KMS-11 (cell line): ENCODE measurements around the gene GRPR.

Source experiments
- H2AFZ ChIP-seq: fragments of 200-600 bp; sonication (generic); 2 replicates; pipeline ENCODE4 v1.6.1; 2016; ENCODE audit warnings: antibody characterized with exemption, mixed run types, low read depth
- H3K27ac ChIP-seq: fragments of 200-600 bp; sonication (generic); 2 replicates; pipeline ENCODE4 v1.6.1; 2016; ENCODE audit warnings: mild to moderate bottlenecking, mixed run types
- H3K27me3 ChIP-seq: fragments of 200-600 bp; sonication (generic); 2 replicates; pipeline ENCODE4 v1.6.1; 2017; ENCODE audit warnings: mild to moderate bottlenecking, low read depth, mixed run types, moderate library complexity; ENCODE audit not compliant: insufficient read depth
- H3K36me3 ChIP-seq: fragments of 200-600 bp; sonication (generic); 2 replicates; pipeline ENCODE4 v1.6.1; 2017; ENCODE audit warnings: mild to moderate bottlenecking, mixed run types; ENCODE audit not compliant: insufficient read depth
- H3K4me1 ChIP-seq: fragments of 200-600 bp; sonication (generic); 2 replicates; pipeline ENCODE4 v1.6.1; 2016; ENCODE audit warnings: mild to moderate bottlenecking, low read depth, mixed run types; ENCODE audit not compliant: poor library complexity, severe bottlenecking
- H3K4me2 ChIP-seq: fragments of 200-600 bp; sonication (generic); 2 replicates; pipeline ENCODE4 v1.7.0; 2016; ENCODE audit warnings: mild to moderate bottlenecking, mixed run types
- H3K4me3 ChIP-seq: fragments of 200-600 bp; sonication (generic); IDR thresholded peaks from 2 replicates; pipeline ENCODE4 v1.6.1; 2017; ENCODE audit warnings: low read depth, low read length, mixed read lengths; ENCODE audit not compliant: insufficient read depth
- H3K79me2 ChIP-seq: fragments of 200-600 bp; sonication (generic); 2 replicates; pipeline ENCODE4 v1.6.1; 2016; ENCODE audit warnings: low read depth, mixed run types; ENCODE audit not compliant: insufficient read depth
- H3K9ac ChIP-seq: fragments of 200-600 bp; sonication (generic); 2 replicates; pipeline ENCODE4 v1.6.1; 2016; ENCODE audit warnings: mild to moderate bottlenecking, mixed run types
- H4K20me1 ChIP-seq: fragments of 200-600 bp; sonication (generic); 2 replicates; pipeline ENCODE4 v1.6.1; 2016; ENCODE audit warnings: mild to moderate bottlenecking, mixed run types; ENCODE audit not compliant: insufficient read depth
- CTCF ChIP-seq: fragments of 200-600 bp; sonication (generic); conservative IDR thresholded peaks from 2 replicates; pipeline ENCODE4 v1.6.1; 2017; ENCODE audit warnings: low read depth, mild to moderate bottlenecking, antibody characterized with exemption, low read length, moderate library complexity, mixed read lengths

The GRPR gene

GRCh38 chrX:16081357-16081756 is 42.0 kb upstream of the GRPR start:
- no peaks in the 10 kb centered on the region for H3K4me1 ChIP-seq
- H3K4me3 ChIP-seq, result no peak overlapping the region
- no peaks in the 10 kb centered on the region for H3K36me3 ChIP-seq
- H3K4me2 ChIP-seq, result no peak overlapping the region
- H4K20me1 ChIP-seq, result no peaks in the 10 kb centered on the region
- no peak overlapping the region for H3K9ac ChIP-seq
- H3K27ac ChIP-seq, result no peak overlapping the region
- H2AFZ ChIP-seq, result no peak overlapping the region
- H3K27me3 ChIP-seq, result no peaks in the 10 kb centered on the region
- no peak for TF ChIP-seq CTCF
- H3K79me2 ChIP-seq, result no peaks in the 10 kb centered on the region

- Histone ChIP-seq H3K4me3 (no peak overlapping the region), H3K27me3 (no peaks in the 10 kb centered on the region), H4K20me1 (no peaks in the 10 kb centered on the region), H3K4me2 (no peak overlapping the region), H3K36me3 (no peaks in the 10 kb centered on the region), H3K27ac (no peak overlapping the region), H3K9ac (no peak overlapping the region), H3K79me2 (no peaks in the 10 kb centered on the region), H3K4me1 (no peaks in the 10 kb centered on the region), H2AFZ (no peak overlapping the region)
- TF ChIP-seq CTCF, result no peak
Measured at GRCh38 chrX:16082470-16083085, 40.8 kb upstream of the GRPR start.

GRCh38 chrX:16087076-16087475 is 36.3 kb upstream of the GRPR start:
- no peak for TF ChIP-seq CTCF
- Histone ChIP-seq H3K4me1 (no peaks in the 10 kb centered on the region), H3K9ac (no peak overlapping the region), H3K36me3 (no peaks in the 10 kb centered on the region), H3K27ac (no peak overlapping the region), H3K79me2 (no peaks in the 10 kb centered on the region), H3K4me2 (no peak overlapping the region), H3K4me3 (no peak overlapping the region), H4K20me1 (no peaks in the 10 kb centered on the region), H3K27me3 (no peaks in the 10 kb centered on the region), H2AFZ (no peak overlapping the region)

GRCh38 chrX:16089086-16089485 is 34.3 kb upstream of the GRPR start:
- H3K79me2 ChIP-seq, result no peaks in the 10 kb centered on the region
- H3K9ac ChIP-seq, result no peak overlapping the region
- H3K27ac ChIP-seq, result no peak overlapping the region
- no peak overlapping the region for H3K4me2 ChIP-seq
- no peaks in the 10 kb centered on the region for H3K4me1 ChIP-seq
- no peak overlapping the region for H2AFZ ChIP-seq
- H4K20me1 ChIP-seq, result no peaks in the 10 kb centered on the region
- no peaks in the 10 kb centered on the region for H3K27me3 ChIP-seq
- H3K4me3 ChIP-seq, result no peak overlapping the region
- no peaks in the 10 kb centered on the region for H3K36me3 ChIP-seq
- no peak for TF ChIP-seq CTCF
